Erythroblast (primary cell): Measurements from ENCODE around the gene ALDH1A1.
"Not testable (repeated sequence)": the region's sequence is repeated elsewhere in the genome, so short reads cannot be mapped to it uniquely, and the experiment has no call there.

Experiments
- GATA1 ChIP-seq: IDR thresholded peaks from 2 replicates; pipeline ENCODE4 v1.6.1; 2011; ENCODE audit warnings: low read depth, mild to moderate bottlenecking, control low read depth, low read length, moderate library complexity
- POLR2A ChIP-seq: IDR thresholded peaks from 2 replicates; pipeline ENCODE4 v1.6.1; 2011; ENCODE audit warnings: mild to moderate bottlenecking, low read length

- not testable (repeated sequence) for TF ChIP-seq POLR2A, GATA1
Measured at GRCh38 chr9:72862788-72863187, 90.1 kb downstream of the ALDH1A1 start.
